ENCODE data around the gene STK11.

Gene STK11

GRCh38 chr19:1224047-1224825 lies 18.7 kb downstream of the STK11 start:
- H3K4me3 ChIP-seq (replicated peaks; ENCODE audit: low read depth, low read length), result no peak overlapping the region
- DNase-seq (ENCODE audit: low read depth), result no peak
- TF ChIP-seq CTCF (IDR thresholded peaks at IDR 0.05; ENCODE audit: low read length, missing control alignments), result no peak

GRCh38 chr19:1224847-1225246 lies 19.3 kb downstream of the STK11 start:
- H3K4me3 ChIP-seq (replicated peaks; ENCODE audit: low read depth, low read length), result no peak overlapping the region
- no peak for DNase-seq (ENCODE audit: low read depth)
- TF ChIP-seq CTCF (IDR thresholded peaks at IDR 0.05; ENCODE audit: low read length, missing control alignments), result no peak

GRCh38 chr19:1225440-1226226 lies 20.1 kb downstream of the STK11 start:
- no peak for DNase-seq (ENCODE audit: low read depth)
- no peak for TF ChIP-seq CTCF (IDR thresholded peaks at IDR 0.05; ENCODE audit: low read length, missing control alignments)
- no peak overlapping the region for H3K4me3 ChIP-seq (replicated peaks; ENCODE audit: low read depth, low read length)

- H3K4me3 ChIP-seq (replicated peaks; ENCODE audit: low read depth, low read length), result no peak overlapping the region
- no peak for TF ChIP-seq CTCF (IDR thresholded peaks at IDR 0.05; ENCODE audit: low read length, missing control alignments)
- no peak for DNase-seq (ENCODE audit: low read depth)
Measured at GRCh38 chr19:1226227-1226518, 20.6 kb downstream of the STK11 start.

- no peak for DNase-seq (ENCODE audit: low read depth)
- no peak overlapping the region for H3K4me3 ChIP-seq (replicated peaks; ENCODE audit: low read depth, low read length)
- TF ChIP-seq CTCF (IDR thresholded peaks at IDR 0.05; ENCODE audit: low read length, missing control alignments), result no peak
Measured at GRCh38 chr19:1226522-1227303, 21.1 kb downstream of the STK11 start.

- no peak for TF ChIP-seq CTCF (IDR thresholded peaks at IDR 0.05; ENCODE audit: low read length, missing control alignments)
- DNase-seq (ENCODE audit: low read depth), result no peak
- no peak overlapping the region for H3K4me3 ChIP-seq (replicated peaks; ENCODE audit: low read depth, low read length)
Measured at GRCh38 chr19:1227304-1228054, 21.9 kb downstream of the STK11 start.

Data from fibroblast of pulmonary artery (primary cell).